Subcutaneous abdominal adipose tissue (tissue), 5 donors: ENCODE measurements around the gene ZNF536.

ENCODE experiments used
- H3K27ac ChIP-seq: one replicate; pipeline ENCODE4 v1.7.0; 2013; ENCODE audit warnings: low read depth, mild to moderate bottlenecking, inconsistent platforms, low read length, moderate library complexity
- H3K27me3 ChIP-seq, 5 donors: one replicate each; pipeline ENCODE4 v1.7.0; 2013; ENCODE audit warnings: low read length in 5 of 5, inconsistent platforms in 1 of 5; ENCODE audit not compliant: control insufficient read depth in 5 of 5, insufficient read depth in 4 of 5
- H3K36me3 ChIP-seq, 5 donors: one replicate each; pipeline ENCODE4 v1.7.0; 2013; ENCODE audit warnings: low read length in 5 of 5; ENCODE audit not compliant: control insufficient read depth in 5 of 5, insufficient read depth in 5 of 5
- H3K4me1 ChIP-seq, 5 donors: one replicate each; pipeline ENCODE4 v1.7.0; 2013; ENCODE audit warnings: low read length in 5 of 5, mild to moderate bottlenecking in 3 of 5, moderate library complexity in 1 of 5; ENCODE audit not compliant: control insufficient read depth in 5 of 5, insufficient read depth in 5 of 5
- H3K4me3 ChIP-seq, 5 donors: one replicate each; pipeline ENCODE4 v1.7.0; 2013; ENCODE audit warnings: low read length in 5 of 5, low read depth in 1 of 5
- H3K9ac ChIP-seq, 5 donors: one replicate each; pipeline ENCODE4 v1.7.0; 2013; ENCODE audit warnings: low read length in 5 of 5, mild to moderate bottlenecking in 4 of 5, moderate library complexity in 3 of 5
- H3K9me3 ChIP-seq, 5 donors: one replicate each; pipeline ENCODE4 v1.7.0; 2013; ENCODE audit warnings: low read length in 5 of 5; ENCODE audit not compliant: control insufficient read depth in 5 of 5
- donor health status: healthy.
- donor health status: healthy.
- donor health status: healthy.
- donor health status: healthy.
- donor health status: healthy.

ZNF536 gene

DNA sequence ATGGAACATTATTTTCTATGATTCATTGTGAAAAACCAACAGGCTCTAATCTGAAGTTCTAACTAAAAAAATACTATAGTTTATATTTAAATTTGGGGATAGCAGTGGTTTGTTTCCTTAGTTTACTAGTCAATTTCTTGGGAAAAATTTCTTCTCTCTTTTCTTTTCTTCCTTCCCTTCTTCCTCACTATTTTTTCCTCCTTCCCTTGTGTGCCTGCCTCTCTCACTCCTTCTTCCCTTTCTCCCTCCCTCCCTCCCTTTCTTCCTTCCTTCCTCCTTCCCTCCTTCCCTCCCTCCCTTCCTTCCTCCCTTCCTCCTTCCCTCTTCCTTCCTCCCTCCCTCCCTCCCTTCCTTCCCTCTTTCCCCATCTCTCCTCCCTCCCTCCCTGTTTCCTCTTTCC, 226.5 kb downstream of the ZNF536 start:
- no peaks in the 10 kb centered on the region for H3K36me3 ChIP-seq
- H3K27me3 ChIP-seq = peaks cover 3 to 17% (median 8%) of the 10 kb centered on the region in 5 donors
- no peak overlapping the region for H3K9ac ChIP-seq
- H3K4me1 ChIP-seq = no peaks in the 10 kb centered on the region
- H3K27ac ChIP-seq = no peak overlapping the region
- no peak overlapping the region for H3K4me3 ChIP-seq
- H3K9me3 ChIP-seq = peaks cover 0 to 6% (median 0%) of the 10 kb centered on the region in 5 donors

DNA sequence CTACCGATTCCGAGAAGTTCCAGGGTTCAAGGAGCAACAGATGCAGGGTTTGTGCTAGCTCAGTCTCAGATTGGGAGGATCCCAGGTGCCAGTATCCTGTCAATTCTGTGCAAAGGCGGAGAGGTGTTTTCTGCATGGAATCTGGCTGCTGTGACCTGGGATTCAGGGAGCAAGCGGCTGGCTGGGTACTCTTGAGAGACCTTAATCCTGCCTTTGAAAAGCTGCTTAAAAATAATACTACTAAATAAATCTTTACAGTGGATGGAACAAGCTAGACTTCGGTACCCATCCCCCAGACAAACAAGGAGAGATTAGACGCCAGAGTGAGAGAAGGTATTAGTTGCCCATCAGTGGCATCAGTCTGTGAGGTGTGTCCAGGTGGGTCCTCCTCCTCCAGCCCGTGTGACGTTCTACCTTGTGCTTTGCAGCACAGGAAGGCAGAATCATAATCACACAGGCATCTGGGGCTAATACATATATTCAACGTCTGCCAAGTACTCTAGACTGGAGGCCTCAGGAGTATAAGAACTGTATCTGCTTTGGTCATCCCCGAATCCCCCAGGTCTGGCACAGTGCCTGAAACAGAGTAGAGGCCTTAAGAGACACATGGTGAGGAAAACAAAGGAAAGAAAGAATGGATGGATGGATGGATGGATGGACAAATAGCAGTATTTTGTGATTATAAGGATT, 230.6 kb downstream of the ZNF536 start:
- Histone ChIP-seq H3K9me3 (peaks cover 0 to 6% (median 0%) of the 10 kb centered on the region in 5 donors), H3K4me1 (no peaks in the 10 kb centered on the region), H3K36me3 (no peaks in the 10 kb centered on the region), H3K4me3 (no peak overlapping the region), H3K27ac (no peak overlapping the region), H3K9ac (no peak overlapping the region), H3K27me3 (peaks cover 0 to 9% (median 4%) of the 10 kb centered on the region in 5 donors)

GRCh38 chr19:30604657-30605056, 232.5 kb downstream of the ZNF536 start:
- Histone ChIP-seq H3K9me3 (peaks cover 0 to 6% (median 0%) of the 10 kb centered on the region in 5 donors), H3K36me3 (no peaks in the 10 kb centered on the region), H3K27me3 (peaks cover 0 to 8% (median 4%) of the 10 kb centered on the region in 5 donors), H3K4me3 (no peak overlapping the region), H3K9ac (no peak overlapping the region), H3K4me1 (no peaks in the 10 kb centered on the region), H3K27ac (no peak overlapping the region)

DNA sequence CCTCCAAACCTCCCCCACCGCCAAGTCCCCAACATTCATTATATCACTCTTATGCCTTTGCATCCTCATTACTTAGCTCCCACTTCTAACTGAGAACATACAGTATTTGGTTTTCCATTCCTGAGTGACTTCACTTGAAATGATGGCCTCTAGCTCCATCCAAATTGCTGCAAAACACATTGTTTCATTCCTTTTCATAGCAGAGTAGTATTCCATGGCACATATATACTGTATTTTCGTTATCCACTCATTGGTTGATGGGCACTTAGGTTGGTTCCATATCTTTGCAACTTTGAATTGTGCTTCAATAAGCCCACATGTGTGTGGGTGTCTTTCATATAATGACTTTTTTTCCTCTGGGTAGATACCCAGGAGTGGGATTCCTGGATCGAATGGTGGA, 233.1 kb downstream of the ZNF536 start:
- peaks cover 0 to 5% (median 0%) of the 10 kb centered on the region in 5 donors for H3K9me3 ChIP-seq
- H3K27me3 ChIP-seq = peaks cover 0 to 8% (median 4%) of the 10 kb centered on the region in 5 donors
- no peak overlapping the region for H3K4me3 ChIP-seq
- no peak overlapping the region for H3K9ac ChIP-seq
- no peaks in the 10 kb centered on the region for H3K36me3 ChIP-seq
- H3K27ac ChIP-seq = no peak overlapping the region
- H3K4me1 ChIP-seq = no peaks in the 10 kb centered on the region

GRCh38 chr19:30606114-30607050, 234.2 kb downstream of the ZNF536 start:
- H3K4me3 ChIP-seq = no peak overlapping the region
- H3K27ac ChIP-seq = no peak overlapping the region
- no peaks in the 10 kb centered on the region for H3K4me1 ChIP-seq
- H3K27me3 ChIP-seq = peaks cover 0 to 5% (median 4%) of the 10 kb centered on the region in 5 donors
- H3K9me3 ChIP-seq = no peaks in the 10 kb centered on the region
- H3K36me3 ChIP-seq = no peaks in the 10 kb centered on the region
- no peak overlapping the region for H3K9ac ChIP-seq
